ENCODE measurements around the gene PLA2G5. TPM values are rescaled to one million over a fixed set of nuclear protein-coding genes. Genes with fewer than 3 reads are reported as not detected.
"Not testable (repeated sequence)": the region's sequence is repeated elsewhere in the genome, so short reads cannot be mapped to it uniquely, and the experiment has no call there.

PLA2G5 gene
- polyA plus RNA-seq, 4 donors: 1.4 to 2.9 TPM; not detected in 2

DNA sequence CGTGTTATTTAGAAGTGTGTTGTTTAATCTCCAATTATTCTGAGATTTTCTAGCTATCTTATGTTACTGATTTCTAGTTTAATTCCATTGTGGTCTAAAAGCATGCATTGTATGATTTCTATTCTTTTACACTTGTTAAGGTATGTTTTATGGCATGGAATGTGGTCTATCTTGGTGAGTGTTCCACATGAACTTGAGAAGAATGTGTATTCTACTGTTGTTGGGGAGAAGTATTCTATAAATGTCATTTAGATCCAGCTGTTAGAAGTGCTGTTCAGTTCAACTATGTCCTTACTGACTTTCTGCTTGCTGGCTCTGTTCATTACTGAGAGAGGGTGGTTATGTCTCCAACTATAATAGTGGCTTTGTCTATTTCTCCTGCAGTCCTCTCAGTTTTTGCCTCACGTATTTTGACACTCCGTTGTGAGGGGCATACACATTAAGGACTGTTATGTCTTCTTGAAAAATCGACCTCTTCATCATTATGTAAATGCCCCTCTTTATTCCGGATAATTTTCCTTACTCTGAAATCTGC is 12.0 kb upstream of the PLA2G5 start:
- FAIRE-seq: no peak
- no peak overlapping the region for H3K27ac ChIP-seq (ENCODE audit: low read depth in 1 of 3, low read length in 2 of 3)
- H3K27me3 ChIP-seq (ENCODE audit: control insufficient read depth in 3 of 3, insufficient read depth in 3 of 3, low read length in 3 of 3): no peaks in the 10 kb centered on the region
- H3K4me1 ChIP-seq (ENCODE audit: control insufficient read depth in 3 of 3, insufficient read depth in 2 of 3, low read depth in 1 of 3, low read length in 2 of 3): no peaks in the 10 kb centered on the region
- H3K9me3 ChIP-seq (ENCODE audit: control insufficient read depth in 2 of 2, insufficient read depth in 1 of 2, low read depth in 1 of 2, low read length in 1 of 2): no peaks in the 10 kb centered on the region
- 58 to 72% (median 72%) methylated on average over 5 of the region's 5 CpGs for WGBS, 3 donors
- no peak overlapping the region for H3K4me3 ChIP-seq (ENCODE audit: low read depth in 1 of 3, low read length in 3 of 3)
- H3K36me3 ChIP-seq (ENCODE audit: control insufficient read depth in 3 of 3, insufficient read depth in 2 of 3, low read depth in 1 of 3, low read length in 3 of 3): no peaks in the 10 kb centered on the region
- no peak for DNase-seq

GRCh38 chr1:20058531-20058930 is 11.5 kb upstream of the PLA2G5 start:
- DNase-seq: no peak
- Histone ChIP-seq H3K4me3 (ENCODE audit: low read depth in 1 of 3, low read length in 3 of 3) (no peak overlapping the region), H3K36me3 (ENCODE audit: control insufficient read depth in 3 of 3, insufficient read depth in 2 of 3, low read depth in 1 of 3, low read length in 3 of 3) (no peaks in the 10 kb centered on the region), H3K4me1 (ENCODE audit: control insufficient read depth in 3 of 3, insufficient read depth in 2 of 3, low read depth in 1 of 3, low read length in 2 of 3) (no peaks in the 10 kb centered on the region), H3K9me3 (ENCODE audit: control insufficient read depth in 2 of 2, insufficient read depth in 1 of 2, low read depth in 1 of 2, low read length in 1 of 2) (no peaks in the 10 kb centered on the region), H3K27me3 (ENCODE audit: control insufficient read depth in 3 of 3, insufficient read depth in 3 of 3, low read length in 3 of 3) (no peaks in the 10 kb centered on the region), H3K27ac (ENCODE audit: low read depth in 1 of 3, low read length in 2 of 3) (no peak overlapping the region)
- WGBS, 3 donors: 4 to 16% (median 10%) methylated on average over 1 of the region's 1 CpG
- FAIRE-seq: no peak

- no peaks in the 10 kb centered on the region for H3K4me1 ChIP-seq (ENCODE audit: control insufficient read depth in 3 of 3, insufficient read depth in 2 of 3, low read depth in 1 of 3, low read length in 2 of 3)
- no peak overlapping the region for H3K27ac ChIP-seq (ENCODE audit: low read depth in 1 of 3, low read length in 2 of 3)
- no peaks in the 10 kb centered on the region for H3K36me3 ChIP-seq (ENCODE audit: control insufficient read depth in 3 of 3, insufficient read depth in 2 of 3, low read depth in 1 of 3, low read length in 3 of 3)
- no peak overlapping the region for H3K4me3 ChIP-seq (ENCODE audit: low read depth in 1 of 3, low read length in 3 of 3)
- WGBS, 3 donors: 51 to 80% (median 74%) methylated on average over 2 of the region's 2 CpGs
- H3K9me3 ChIP-seq (ENCODE audit: control insufficient read depth in 2 of 2, insufficient read depth in 1 of 2, low read depth in 1 of 2, low read length in 1 of 2): no peaks in the 10 kb centered on the region
- no peaks in the 10 kb centered on the region for H3K27me3 ChIP-seq (ENCODE audit: control insufficient read depth in 3 of 3, insufficient read depth in 3 of 3, low read length in 3 of 3)
- DNase-seq (peak; percentile 2 to 7), FAIRE-seq (no peak)
Observed at GRCh38 chr1:20059847-20060246, 10.1 kb upstream of the PLA2G5 start.

GRCh38 chr1:20060791-20061190 is 9.2 kb upstream of the PLA2G5 start:
- H3K4me1 ChIP-seq (ENCODE audit: control insufficient read depth in 3 of 3, insufficient read depth in 2 of 3, low read depth in 1 of 3, low read length in 2 of 3); H3K27ac ChIP-seq (ENCODE audit: low read depth in 1 of 3, low read length in 2 of 3); H3K27me3 ChIP-seq (ENCODE audit: control insufficient read depth in 3 of 3, insufficient read depth in 3 of 3, low read length in 3 of 3); DNase-seq; FAIRE-seq; H3K4me3 ChIP-seq (ENCODE audit: low read depth in 1 of 3, low read length in 3 of 3); H3K9me3 ChIP-seq (ENCODE audit: control insufficient read depth in 2 of 2, insufficient read depth in 1 of 2, low read depth in 1 of 2, low read length in 1 of 2); H3K36me3 ChIP-seq (ENCODE audit: control insufficient read depth in 3 of 3, insufficient read depth in 2 of 3, low read depth in 1 of 3, low read length in 3 of 3): not testable (repeated sequence)
- 91 to 96% (median 91%) methylated on average over 7 of the region's 7 CpGs for WGBS, 3 donors

DNA sequence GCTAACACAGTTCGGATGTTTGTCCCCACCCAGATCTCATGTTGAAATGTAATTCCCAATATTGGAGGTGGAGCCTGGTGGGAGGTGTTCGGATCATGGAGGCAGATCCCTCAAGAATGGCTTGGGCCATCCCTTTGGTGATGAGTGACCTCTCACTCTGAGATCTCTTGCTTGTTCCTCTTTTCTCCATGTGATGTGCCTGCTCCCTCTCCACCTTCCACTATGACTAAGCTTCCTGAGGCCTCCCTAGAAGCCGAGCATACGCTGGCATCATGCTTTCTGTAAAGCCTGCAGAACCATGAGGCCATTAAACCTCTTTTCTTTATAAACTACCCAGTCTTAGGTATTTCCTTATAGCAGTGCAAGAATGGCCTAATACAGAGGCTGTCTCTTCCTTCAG is 8.1 kb upstream of the PLA2G5 start:
- H3K4me3 ChIP-seq (ENCODE audit: low read depth in 1 of 3, low read length in 3 of 3): no peak overlapping the region
- no peaks in the 10 kb centered on the region for H3K4me1 ChIP-seq (ENCODE audit: control insufficient read depth in 3 of 3, insufficient read depth in 2 of 3, low read depth in 1 of 3, low read length in 2 of 3)
- FAIRE-seq: no peak
- WGBS, 3 donors: 88 to 94% (median 91%) methylated on average over 4 of the region's 4 CpGs
- H3K27me3 ChIP-seq (ENCODE audit: control insufficient read depth in 3 of 3, insufficient read depth in 3 of 3, low read length in 3 of 3): no peaks in the 10 kb centered on the region
- H3K27ac ChIP-seq (ENCODE audit: low read depth in 1 of 3, low read length in 2 of 3): no peak overlapping the region
- no peak for DNase-seq
- no peaks in the 10 kb centered on the region for H3K36me3 ChIP-seq (ENCODE audit: control insufficient read depth in 3 of 3, insufficient read depth in 2 of 3, low read depth in 1 of 3, low read length in 3 of 3)
- H3K9me3 ChIP-seq (ENCODE audit: control insufficient read depth in 2 of 2, insufficient read depth in 1 of 2, low read depth in 1 of 2, low read length in 1 of 2): no peaks in the 10 kb centered on the region

GRCh38 chr1:20063861-20064292 is 6.1 kb upstream of the PLA2G5 start:
- WGBS, 3 donors: 84 to 94% (median 89%) methylated on average over 2 of the region's 2 CpGs
- DNase-seq: no peak
- H3K4me1 ChIP-seq (ENCODE audit: control insufficient read depth in 3 of 3, insufficient read depth in 2 of 3, low read depth in 1 of 3, low read length in 2 of 3): no peaks in the 10 kb centered on the region
- FAIRE-seq: no peak
- no peaks in the 10 kb centered on the region for H3K9me3 ChIP-seq (ENCODE audit: control insufficient read depth in 2 of 2, insufficient read depth in 1 of 2, low read depth in 1 of 2, low read length in 1 of 2)
- no peaks in the 10 kb centered on the region for H3K36me3 ChIP-seq (ENCODE audit: control insufficient read depth in 3 of 3, insufficient read depth in 2 of 3, low read depth in 1 of 3, low read length in 3 of 3)
- no peaks in the 10 kb centered on the region for H3K27me3 ChIP-seq (ENCODE audit: control insufficient read depth in 3 of 3, insufficient read depth in 3 of 3, low read length in 3 of 3)
- no peak overlapping the region for H3K27ac ChIP-seq (ENCODE audit: low read depth in 1 of 3, low read length in 2 of 3)
- H3K4me3 ChIP-seq (ENCODE audit: low read depth in 1 of 3, low read length in 3 of 3): no peak overlapping the region

- Histone ChIP-seq H3K27ac (ENCODE audit: low read depth in 1 of 3, low read length in 2 of 3) (no peak overlapping the region), H3K27me3 (ENCODE audit: control insufficient read depth in 3 of 3, insufficient read depth in 3 of 3, low read length in 3 of 3) (no peaks in the 10 kb centered on the region), H3K9me3 (ENCODE audit: control insufficient read depth in 2 of 2, insufficient read depth in 1 of 2, low read depth in 1 of 2, low read length in 1 of 2) (no peaks in the 10 kb centered on the region), H3K4me1 (ENCODE audit: control insufficient read depth in 3 of 3, insufficient read depth in 2 of 3, low read depth in 1 of 3, low read length in 2 of 3) (no peaks in the 10 kb centered on the region), H3K4me3 (ENCODE audit: low read depth in 1 of 3, low read length in 3 of 3) (no peak overlapping the region), H3K36me3 (ENCODE audit: control insufficient read depth in 3 of 3, insufficient read depth in 2 of 3, low read depth in 1 of 3, low read length in 3 of 3) (no peaks in the 10 kb centered on the region)
- WGBS, 3 donors: 82 to 88% (median 87%) methylated on average over 7 of the region's 7 CpGs
- no peak for DNase-seq
- FAIRE-seq: no peak
Observed at GRCh38 chr1:20068722-20069121, 1.3 kb upstream of the PLA2G5 start.

GRCh38 chr1:20070357-20070756 is 363 bp downstream of the PLA2G5 start:
- Histone ChIP-seq H3K4me3 (ENCODE audit: low read depth in 1 of 3, low read length in 3 of 3) (no peak overlapping the region), H3K27ac (ENCODE audit: low read depth in 1 of 3, low read length in 2 of 3) (no peak overlapping the region), H3K9me3 (ENCODE audit: control insufficient read depth in 2 of 2, insufficient read depth in 1 of 2, low read depth in 1 of 2, low read length in 1 of 2) (no peaks in the 10 kb centered on the region), H3K27me3 (ENCODE audit: control insufficient read depth in 3 of 3, insufficient read depth in 3 of 3, low read length in 3 of 3) (no peaks in the 10 kb centered on the region), H3K4me1 (ENCODE audit: control insufficient read depth in 3 of 3, insufficient read depth in 2 of 3, low read depth in 1 of 3, low read length in 2 of 3) (no peaks in the 10 kb centered on the region), H3K36me3 (ENCODE audit: control insufficient read depth in 3 of 3, insufficient read depth in 2 of 3, low read depth in 1 of 3, low read length in 3 of 3) (no peaks in the 10 kb centered on the region)
- whole genome bisulfite sequencing, 3 donors: 85 to 96% (median 90%) methylated on average over 10 of the region's 10 CpGs
- FAIRE-seq (no peak), DNase-seq (no peak)

- H3K27ac ChIP-seq (ENCODE audit: low read depth in 1 of 3, low read length in 2 of 3): no peak overlapping the region
- no peaks in the 10 kb centered on the region for H3K27me3 ChIP-seq (ENCODE audit: control insufficient read depth in 3 of 3, insufficient read depth in 3 of 3, low read length in 3 of 3)
- FAIRE-seq (no peak), DNase-seq (no peak)
- no peaks in the 10 kb centered on the region for H3K36me3 ChIP-seq (ENCODE audit: control insufficient read depth in 3 of 3, insufficient read depth in 2 of 3, low read depth in 1 of 3, low read length in 3 of 3)
- 78 to 88% (median 87%) methylated on average over 6 of the region's 6 CpGs for WGBS, 3 donors
- H3K4me1 ChIP-seq (ENCODE audit: control insufficient read depth in 3 of 3, insufficient read depth in 2 of 3, low read depth in 1 of 3, low read length in 2 of 3): no peaks in the 10 kb centered on the region
- no peaks in the 10 kb centered on the region for H3K9me3 ChIP-seq (ENCODE audit: control insufficient read depth in 2 of 2, insufficient read depth in 1 of 2, low read depth in 1 of 2, low read length in 1 of 2)
- no peak overlapping the region for H3K4me3 ChIP-seq (ENCODE audit: low read depth in 1 of 3, low read length in 3 of 3)
Observed at GRCh38 chr1:20071416-20071815, 1.4 kb downstream of the PLA2G5 start.

All from small intestine (tissue), 7 donors.